GM12873 (cell line): ENCODE measurements around the gene PMEPA1.

Experiments
- CTCF ChIP-seq: IDR thresholded peaks from 2 replicates; pipeline ENCODE4 v1.5.1; 2012; ENCODE audit warnings: low read depth, mild to moderate bottlenecking, moderate library complexity, low read length, control low read depth; ENCODE audit not compliant: insufficient read depth; ENCODE audit errors: missing control alignments

The PMEPA1 gene

GRCh38 chr20:57751411-57751810, 41.6 kb upstream of the PMEPA1 start:
- TF ChIP-seq CTCF = no peak

- TF ChIP-seq CTCF = no peak
These were observed 40.1 kb upstream of the PMEPA1 start for GRCh38 chr20:57749869-57750268.

- no peak for TF ChIP-seq CTCF
These were observed 39.4 kb upstream of the PMEPA1 start for GRCh38 chr20:57749131-57749690.

- no peak for TF ChIP-seq CTCF
These were observed 38.9 kb upstream of the PMEPA1 start for GRCh38 chr20:57748601-57749130.

- no peak for TF ChIP-seq CTCF
These were observed 38.2 kb upstream of the PMEPA1 start for GRCh38 chr20:57747861-57748481.

- TF ChIP-seq CTCF = no peak
These were observed 37.1 kb upstream of the PMEPA1 start for GRCh38 chr20:57746832-57747404.

GRCh38 chr20:57746201-57746600, 36.4 kb upstream of the PMEPA1 start:
- TF ChIP-seq CTCF = no peak
